Measurements from ENCODE around the gene SUGP1.
"Not testable (repeated sequence)": the region's sequence is repeated elsewhere in the genome, so short reads cannot be mapped to it uniquely, and the experiment has no call there.

Gene SUGP1

DNA sequence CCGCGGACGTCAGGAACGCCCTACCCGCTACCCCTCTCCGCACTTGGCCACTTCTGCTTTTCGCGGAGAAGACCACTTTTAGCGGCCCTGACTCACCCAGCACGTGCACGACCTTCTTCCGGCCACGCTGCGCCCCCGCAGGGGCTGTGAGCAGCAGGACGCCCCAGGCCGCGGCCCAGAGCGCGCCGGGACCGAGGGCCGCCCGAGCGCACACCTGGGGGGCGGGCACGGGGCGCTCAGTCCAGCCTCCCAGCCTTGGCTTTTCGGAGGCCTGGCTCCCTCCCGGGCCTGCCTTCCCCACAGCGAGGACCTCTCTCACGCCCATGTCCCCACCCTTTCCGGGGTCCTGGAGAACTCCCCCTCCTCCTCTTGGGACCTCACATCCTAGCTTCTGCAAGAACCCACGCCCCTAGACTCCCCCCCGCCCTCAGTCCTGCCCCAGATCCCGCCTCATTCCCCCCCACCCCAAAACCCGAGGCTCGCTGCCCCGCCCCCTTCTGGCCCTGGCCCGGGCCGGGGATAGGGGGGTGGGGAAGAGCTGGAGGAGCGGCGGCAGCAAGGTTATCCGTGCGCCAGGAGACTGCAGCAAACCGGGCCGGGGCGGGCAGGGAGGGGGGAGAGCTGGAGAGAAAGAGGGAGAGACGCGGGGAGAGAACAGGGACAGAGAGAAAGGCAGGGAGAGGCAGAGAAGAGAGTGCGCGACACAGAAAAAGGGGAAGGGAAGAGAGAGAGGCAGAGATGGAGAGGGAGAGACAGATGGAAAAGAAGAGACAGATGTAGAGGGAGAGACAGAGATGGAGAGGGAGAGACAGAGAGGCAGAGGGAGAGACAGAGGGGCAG lies 58.7 kb downstream of the SUGP1 start:
- no peak for DNase-seq

DNA sequence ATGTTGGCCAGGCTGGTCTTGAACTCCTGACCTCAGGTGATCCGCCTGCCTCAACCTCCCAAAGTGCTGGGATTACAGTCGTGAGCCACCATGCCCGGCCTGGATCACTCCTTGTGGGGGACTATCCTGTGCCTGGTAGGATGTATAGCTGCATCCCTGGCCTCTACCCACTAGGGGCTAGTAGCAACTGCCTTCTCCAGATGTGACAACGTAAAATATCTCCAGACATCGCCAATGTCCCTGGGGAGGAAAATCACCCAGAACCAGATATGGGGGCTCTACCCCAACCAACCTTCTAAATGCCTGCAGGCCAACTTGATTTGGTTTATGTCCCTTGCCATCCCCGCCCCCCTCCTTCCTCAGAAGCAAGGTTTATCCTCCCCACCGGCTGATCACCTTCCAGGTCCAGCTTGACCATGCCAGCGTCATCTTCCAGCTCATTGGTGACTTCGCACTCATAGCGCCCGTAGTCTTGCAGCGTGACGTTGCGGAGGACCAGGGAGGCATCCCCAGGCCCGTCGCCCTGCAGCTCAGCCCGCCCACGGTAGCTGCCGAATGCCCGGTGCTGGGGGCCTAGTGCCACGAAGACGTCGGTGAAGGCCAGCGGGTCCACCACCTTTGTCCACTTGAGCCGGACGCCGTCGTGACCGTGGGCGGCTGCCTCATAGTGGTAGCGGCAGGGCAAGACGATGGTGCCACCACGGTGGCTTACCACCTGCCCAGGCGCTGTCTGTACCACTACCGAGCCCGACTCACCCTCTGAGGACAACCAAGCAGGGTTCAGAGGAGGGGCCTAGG lies 59.7 kb downstream of the SUGP1 start:
- DNase-seq, result no peak

DNA sequence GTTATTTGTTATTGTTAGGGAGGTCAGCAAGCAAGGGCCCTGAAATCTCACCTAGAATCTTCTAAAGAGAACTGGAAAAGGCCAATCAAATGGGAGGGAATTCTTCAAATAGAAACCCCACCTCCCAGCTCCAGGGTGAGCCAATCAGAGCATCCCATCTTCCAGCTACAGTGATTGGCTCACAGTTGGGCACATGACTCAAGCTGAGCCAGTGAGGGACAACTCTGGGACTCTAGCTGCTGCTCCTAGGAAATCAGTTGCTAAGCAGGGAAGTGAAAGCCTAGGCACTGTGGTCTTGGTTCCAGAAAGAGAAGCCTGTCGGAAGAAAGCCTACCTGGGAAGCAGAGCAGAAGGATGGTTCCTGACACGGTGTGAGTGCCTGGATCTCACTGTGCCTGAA lies 60.6 kb downstream of the SUGP1 start:
- DNase-seq, result no peak

DNA sequence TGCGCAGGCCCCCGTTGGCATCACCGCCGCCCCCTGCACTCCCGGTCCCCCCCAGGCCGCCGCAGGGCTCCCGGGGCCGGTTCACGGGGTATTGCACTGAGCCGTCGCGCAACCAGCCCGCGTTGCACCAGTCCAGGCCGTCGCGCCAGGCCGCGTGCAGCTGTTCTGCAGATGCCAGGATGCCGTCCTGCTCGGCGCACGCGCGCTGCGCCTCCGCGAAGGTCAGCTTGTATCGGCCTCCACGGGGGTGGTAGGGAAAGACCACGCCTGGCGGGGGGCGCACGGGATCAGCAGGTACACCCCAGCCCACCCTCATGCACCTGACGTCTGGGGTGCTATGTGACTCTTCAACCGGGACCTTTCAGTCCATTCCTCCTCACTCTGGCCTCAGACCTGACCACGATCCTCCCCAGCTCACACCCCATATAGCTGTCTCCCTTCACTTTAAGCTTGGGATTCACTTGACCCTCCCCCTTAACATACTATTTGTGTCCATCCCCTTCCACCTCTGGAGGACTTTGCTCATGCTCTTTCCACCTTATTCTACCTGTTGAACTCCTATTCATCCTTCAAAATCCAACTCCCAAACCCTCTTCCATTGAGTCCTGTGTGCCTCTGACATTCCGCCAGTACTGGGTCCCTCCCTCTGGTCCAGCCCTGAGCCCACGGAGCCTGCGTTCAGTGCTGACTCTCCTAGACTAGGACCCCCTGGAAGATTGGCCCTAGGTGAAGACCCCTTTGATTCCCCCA lies 61.5 kb downstream of the SUGP1 start:
- no peak for DNase-seq

DNA sequence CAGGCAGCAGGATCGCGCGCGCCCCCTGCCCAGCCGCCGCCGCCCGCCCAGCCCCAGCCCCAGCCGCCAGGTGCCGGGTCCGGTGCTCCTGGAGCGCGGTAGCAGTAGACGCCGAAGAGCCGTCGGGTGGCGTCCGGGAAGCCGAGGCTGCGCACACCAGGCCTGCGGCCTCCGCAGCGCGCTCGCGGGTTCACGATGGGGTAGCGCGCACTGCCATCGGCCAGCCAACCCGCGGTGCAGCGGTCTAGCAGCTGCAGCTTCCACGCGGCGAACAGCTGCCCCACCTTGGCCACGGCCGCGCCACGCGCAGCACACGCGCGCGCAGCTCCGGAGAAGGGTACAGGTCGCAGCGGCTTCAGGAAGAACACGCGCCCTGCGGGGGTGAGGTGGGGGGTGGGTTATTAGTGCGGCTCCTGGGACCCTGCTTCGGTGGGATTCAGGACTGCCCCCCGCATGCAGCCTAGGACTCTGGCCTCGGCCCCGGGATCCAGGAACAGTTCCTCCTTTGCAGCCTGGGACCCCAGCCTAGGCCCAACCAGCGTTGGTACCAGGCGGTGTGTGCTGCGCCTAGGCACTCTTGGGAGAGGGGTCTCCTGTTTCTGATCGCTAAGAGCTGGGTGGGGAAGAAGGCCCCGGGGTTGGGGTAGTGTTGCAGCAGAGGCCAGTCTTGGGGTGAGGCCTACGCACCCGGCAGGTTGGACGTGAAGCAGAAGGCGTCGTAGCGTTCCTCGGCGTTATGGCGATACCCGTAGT lies 62.3 kb downstream of the SUGP1 start:
- DNase-seq, result no peak

DNA sequence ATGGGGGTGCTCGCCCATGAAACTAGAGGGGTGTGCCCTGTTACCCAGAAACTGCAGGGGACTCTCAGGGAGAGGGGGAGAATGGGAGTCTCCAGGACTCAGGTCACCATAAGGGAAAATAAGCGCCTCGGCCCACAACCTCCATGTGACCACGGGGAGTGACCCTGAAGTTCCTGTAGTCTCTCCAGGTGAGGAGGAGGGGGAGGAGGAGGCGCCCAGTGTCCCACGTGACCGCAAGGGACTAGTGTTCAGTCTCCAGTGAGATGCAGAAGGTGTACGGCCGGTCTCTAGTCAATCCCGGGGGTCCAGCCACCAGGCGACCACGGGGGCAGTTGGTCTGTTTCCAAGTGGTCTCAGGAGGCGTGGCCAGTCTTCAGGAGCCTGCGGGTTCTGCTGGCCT lies 63.2 kb downstream of the SUGP1 start:
- DNase-seq, result no peak

DNA sequence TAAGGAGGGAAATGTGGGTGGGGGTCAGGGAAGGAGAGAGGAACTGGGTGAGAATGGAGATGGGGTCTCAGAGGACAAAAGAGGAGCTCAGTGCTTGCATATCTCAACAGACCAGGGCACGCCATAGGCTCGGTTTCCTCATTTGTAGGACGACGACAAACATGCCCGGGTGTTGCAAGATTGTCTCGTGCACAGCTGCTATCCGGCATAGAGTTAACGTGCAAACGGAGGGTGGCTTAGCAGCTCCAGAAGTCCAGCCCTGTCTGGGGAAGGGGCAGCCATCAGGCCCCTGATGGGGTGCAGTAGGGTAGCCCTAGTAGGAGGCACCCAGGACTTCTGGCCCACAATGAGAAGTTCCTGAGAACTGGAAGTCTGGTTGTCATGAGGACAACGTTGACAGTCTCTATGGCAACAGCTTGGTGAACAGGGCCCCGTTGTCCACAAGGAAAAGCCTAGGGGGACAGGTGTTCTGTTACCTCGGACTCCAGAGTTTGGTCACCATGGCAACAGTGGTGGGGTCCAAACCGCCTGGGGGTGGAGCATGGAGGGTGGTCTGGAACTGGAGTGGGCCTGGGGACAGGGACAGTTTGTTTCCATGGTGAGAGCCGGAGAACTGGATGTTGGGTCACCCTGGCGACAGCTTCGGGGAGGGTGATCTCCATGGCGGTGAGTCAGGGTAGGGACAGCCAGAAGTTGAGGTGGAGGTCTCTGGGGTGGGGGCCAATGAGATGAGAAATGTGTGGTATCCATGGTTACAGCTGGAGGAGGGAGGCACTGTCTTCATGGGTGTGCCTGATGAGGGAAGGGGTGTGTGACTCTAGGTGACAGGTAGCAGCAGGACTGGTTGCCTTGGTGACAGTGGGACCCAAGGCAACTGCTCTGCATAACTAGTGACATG lies 64.0 kb downstream of the SUGP1 start:
- DNase-seq, result no peak

DNA sequence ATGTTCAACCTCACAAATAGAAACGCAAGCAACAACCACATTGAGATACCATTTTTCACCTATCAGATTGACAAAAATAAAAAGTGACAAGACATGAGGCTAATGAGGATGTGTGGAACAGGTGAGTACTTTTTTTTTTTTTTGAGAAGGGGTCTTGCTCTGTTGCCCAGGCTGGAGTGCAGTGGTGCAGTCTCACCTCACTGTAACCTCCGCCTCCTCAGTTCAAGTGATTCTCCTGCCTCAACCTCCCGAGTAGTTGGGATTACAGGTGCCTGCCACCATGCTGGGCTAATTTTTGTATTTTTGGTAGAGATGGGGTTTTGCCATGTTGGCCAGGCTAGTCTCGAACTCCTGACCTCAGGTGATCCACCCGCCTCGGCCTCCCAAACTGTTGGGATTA lies 66.9 kb downstream of the SUGP1 start:
- DNase-seq, result not testable (repeated sequence)

DNA sequence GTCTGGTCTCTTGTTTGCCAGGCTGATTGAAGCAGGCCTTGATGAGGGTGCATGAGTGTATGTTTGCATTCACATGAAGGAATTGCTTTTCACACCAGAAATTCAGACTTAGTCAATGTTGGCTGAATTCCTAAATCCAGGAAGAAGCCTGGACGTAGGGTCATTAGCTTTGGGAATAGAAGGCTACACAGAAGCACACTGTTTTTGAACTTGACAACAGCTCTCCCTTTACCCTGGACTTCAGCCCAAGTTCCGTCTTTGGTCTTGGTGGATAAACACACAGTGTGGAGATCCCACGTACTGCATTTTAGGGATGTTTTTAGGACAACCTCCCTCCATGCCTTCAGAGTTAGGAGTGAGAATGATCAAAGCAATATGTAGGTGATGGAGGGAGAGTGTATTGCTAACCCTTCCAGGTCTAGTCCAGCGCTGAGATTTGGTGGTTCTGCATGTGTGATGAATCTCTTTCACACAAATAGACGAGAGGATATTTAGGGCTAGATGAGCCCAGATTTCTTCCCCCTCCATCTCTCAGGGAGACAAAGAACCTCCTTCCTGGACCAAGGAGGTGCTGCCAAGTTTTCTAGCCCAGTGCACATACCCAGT lies 70.0 kb downstream of the SUGP1 start:
- no peak for DNase-seq

DNA sequence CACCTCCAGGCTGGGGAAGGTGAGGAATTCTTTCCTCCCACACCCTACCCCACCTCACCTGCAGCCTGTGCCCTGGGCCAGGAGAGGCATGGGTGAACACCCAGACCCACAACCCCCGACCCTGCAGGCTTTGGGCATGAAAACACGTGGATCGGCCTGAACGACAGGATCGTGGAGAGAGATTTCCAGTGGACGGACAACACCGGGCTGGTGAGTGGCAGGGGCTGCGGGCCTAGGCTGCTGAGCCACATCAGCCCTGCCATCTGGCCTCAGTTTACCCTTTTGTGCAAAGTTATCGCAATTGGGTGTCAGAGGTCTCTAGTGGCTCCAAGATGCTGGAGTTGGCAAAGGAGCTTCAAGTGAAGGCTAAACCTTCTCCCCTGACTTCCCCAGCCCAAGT lies 79.8 kb downstream of the SUGP1 start:
- DNase-seq, result no peak

DNA sequence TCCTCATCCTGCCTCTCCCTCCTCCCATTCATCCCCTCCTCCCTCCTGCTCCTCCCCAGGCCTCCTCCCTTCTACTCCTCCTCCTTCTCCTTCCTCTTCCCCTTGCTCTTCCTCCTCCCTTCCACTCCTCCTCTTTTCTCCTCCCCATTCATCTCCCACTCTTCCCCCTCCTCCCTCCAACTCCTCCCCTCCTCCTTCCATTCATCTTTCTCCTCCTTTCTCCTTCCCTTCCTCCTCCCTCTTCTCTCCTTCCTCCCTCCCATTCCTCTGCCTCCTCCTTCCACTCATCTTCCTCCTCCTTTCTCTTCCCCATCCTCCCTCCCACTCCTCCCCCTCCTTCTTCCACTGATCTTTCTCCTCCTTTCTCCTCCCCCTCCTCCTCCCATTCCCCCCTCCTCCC lies 80.6 kb downstream of the SUGP1 start:
- no peak for DNase-seq

DNA sequence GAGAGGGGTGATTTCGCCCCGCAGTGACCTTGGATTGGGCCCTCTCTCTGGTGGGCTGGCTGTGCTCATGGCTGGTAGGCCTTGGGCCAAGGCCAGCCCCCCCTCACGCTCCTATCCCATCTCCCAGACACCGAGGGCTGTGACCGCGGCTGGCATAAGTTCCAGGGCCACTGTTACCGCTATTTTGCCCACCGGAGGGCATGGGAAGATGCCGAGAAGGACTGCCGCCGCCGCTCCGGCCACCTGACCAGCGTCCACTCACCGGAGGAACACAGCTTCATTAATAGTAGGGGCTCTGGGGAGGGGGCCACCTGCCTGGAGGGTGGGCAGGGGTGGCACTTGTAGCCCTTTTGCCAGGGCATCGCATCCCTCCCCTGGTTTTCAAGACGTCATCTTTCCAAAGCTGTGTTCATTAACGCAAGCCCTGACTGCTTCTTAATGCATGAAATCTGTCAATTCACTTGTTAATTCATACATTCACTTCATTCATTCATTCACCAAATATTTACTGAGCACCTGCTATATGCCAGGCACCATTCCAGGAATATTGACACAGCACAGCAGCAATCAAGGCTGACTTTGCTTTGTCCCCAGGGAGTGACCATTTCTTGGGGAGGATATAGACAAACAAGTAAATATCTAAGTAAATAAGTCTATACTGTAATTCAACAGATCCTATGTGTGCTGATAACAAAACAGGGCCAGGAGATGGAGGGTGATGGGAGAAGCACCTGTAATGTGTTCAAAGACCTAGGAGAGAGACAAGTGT lies 82.0 kb downstream of the SUGP1 start:
- DNase-seq, result no peak

DNA sequence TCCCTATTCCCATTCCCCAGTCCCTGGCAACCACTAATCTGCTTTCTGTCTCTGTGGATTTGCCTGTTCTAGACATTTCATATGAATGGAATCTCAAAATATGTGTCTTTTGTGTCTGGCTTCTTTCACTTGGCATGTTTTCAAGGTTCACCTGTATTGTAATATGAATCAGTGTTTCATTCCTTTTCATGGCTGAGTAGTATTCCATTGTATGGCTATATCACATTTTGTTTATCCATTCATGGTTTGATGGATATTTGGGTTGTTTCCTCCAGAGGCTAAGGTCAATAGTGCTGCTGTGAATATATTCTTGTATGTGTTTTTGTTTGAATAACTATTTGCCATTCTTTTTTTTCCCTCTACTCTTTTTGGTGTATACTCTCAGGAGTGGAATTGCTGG lies 84.1 kb downstream of the SUGP1 start:
- DNase-seq, result no peak

DNA sequence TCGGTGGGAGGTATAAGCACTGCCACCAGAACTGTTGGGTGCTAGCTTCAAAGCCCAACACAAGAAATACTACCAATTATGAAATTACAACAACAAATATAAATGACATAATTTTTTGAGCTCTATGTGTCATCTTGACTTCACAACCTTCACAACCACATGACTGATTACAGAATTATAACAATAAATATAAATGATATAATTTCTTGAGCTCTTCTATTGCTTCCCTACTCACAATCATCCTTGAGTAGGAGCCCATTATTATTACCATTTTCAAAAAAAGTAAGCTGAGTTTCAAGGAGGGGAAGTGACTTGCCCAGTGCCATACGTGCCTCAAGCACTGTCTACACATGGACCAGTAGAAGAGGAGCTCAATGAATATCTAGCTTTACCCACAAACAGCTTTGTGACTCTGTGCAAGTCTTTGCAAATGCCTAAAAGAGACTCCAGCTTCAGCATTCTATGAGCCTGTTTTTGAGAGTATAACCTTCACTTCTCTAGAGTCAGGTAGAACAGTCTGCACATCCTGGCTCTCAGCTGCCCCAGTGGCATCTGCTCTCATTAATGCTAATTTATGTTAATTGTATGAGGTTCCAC lies 86.0 kb downstream of the SUGP1 start:
- DNase-seq, result no peak

DNA sequence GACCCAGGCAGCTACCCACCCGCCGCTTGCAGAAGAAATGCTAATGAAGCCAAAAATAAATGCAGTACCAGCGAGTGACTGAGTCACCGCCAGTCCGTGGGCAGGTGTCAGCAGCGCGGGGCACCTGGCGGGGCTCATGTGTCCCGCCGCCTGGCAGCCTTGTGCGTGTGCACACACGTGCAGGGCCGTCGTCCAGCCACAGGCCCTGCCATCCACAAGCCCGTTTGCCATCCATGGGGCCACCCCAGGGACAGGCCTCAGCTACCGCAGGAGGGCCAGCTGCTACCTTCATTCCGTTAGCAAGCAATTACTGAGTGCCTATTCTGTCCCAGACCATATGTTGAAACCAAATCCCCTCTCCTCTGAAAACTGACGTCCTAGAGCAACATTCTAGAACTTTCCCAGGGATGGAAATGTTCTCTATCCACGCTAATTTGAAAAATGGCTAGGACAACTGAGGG lies 88.0 kb downstream of the SUGP1 start:
- DNase-seq, result no peak

DNA sequence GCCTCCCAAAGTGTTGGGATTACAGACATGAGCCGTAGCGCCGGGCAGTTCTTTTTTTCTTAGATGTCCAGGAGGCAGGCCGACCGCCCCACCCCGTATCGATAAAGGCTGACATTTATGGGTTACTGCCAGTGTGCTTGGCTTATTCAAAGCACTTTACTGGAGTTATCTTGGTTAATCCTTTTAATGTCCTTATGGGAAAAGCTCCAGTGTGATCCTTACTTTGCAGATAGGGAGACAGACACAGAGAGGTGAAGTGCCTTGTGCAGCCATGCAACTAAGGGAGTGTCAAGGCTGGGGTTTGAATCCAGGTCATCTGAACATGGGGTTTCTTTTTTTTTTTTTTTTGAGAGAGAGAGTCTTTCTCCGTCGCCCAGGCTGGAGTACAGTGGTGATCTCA lies 89.3 kb downstream of the SUGP1 start:
- no peak for DNase-seq

DNA sequence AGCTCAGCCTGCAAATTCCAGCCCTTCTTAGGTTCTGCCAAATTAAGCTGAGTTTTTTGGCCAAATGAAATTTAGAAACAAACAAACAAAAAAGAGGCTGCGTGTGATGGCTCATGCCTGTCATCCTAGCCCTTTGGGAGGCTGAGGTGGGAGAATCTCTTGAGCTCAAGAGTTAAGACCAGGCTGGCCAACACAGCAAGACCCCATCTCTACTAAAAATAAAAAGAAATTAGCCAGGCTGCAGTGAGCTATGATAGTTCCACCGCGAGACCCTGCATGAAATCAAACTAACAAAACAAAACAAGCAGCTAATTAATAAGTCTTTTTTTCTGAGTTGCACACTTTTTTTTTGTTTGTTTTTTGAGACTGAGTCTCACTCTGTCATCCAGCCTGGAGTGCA lies 90.6 kb downstream of the SUGP1 start:
- no peak for DNase-seq

DNA sequence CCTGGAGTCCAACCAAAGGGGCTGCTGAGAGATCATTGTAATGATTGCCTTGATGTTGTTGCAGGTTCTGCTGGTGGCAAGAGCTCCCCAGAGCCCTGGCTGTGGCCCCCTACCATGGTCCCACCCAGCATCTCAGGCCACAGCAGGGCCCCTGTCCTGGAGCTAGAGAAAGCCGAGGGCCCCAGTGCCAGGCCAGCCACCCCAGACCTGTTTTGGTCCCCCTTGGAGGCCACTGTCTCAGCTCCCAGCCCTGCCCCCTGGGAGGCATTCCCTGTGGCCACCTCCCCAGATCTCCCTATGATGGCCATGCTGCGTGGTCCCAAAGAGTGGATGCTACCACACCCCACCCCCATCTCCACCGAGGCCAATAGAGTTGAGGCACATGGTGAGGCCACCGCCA lies 93.1 kb downstream of the SUGP1 start:
- DNase-seq, result no peak

DNA sequence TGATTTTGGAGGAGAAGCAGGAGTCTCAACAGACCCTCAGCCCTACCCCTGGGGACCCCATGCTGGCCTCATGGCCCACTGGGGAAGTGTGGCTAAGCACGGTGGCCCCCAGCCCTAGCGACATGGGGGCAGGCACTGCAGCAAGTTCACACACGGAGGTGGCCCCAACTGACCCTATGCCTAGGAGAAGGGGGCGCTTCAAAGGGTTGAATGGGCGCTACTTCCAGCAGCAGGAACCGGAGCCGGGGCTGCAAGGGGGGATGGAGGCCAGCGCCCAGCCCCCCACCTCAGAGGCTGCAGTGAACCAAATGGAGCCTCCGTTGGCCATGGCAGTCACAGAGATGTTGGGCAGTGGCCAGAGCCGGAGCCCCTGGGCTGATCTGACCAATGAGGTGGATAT lies 93.6 kb downstream of the SUGP1 start:
- no peak for DNase-seq

DNA sequence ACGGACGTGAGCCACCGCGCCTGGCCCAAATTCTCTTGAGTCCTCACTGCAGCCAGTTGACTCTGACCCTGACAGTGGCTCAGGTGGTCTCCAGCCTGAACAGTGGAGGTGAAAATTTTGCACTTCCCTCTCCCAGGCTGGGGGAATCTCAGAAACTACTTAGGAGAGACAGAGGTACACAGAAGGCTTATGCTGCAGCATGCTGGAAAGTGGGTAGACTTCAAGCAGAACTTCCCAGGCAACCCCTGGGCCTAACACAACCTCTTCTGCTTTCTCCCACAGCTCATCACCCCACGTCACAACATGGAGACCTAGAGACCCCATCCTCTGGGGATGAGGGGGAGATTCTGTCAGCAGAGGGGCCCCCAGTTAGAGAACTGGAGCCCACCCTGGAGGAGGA lies 94.1 kb downstream of the SUGP1 start:
- DNase-seq, result no peak

Data from CD4-positive, alpha-beta T cell treated with Interferon alpha-2 for 1 hour (primary cell).